ENCODE data around the gene MMD. TPM values are rescaled to one million over a fixed set of nuclear protein-coding genes. Genes with fewer than 3 reads are reported as not detected.
A peak's percentile ranks its signal among the peaks of the same experiment; 100 is the strongest.
"Not testable (repeated sequence)": the region's sequence is repeated elsewhere in the genome, so short reads cannot be mapped to it uniquely, and the experiment has no call there.

Gene MMD
- total RNA-seq, 1 donor from 2014 or later: 2.1 TPM

GRCh38 chr17:55443904-55444303, 22.3 kb upstream of the MMD start:
- ATAC-seq: no peak

GRCh38 chr17:55442953-55443683, 21.5 kb upstream of the MMD start:
- ATAC-seq: no peak

- no peak for ATAC-seq
Observed at GRCh38 chr17:55442462-55442861, 20.8 kb upstream of the MMD start.

GRCh38 chr17:55441544-55441943, 19.9 kb upstream of the MMD start:
- no peak for ATAC-seq

GRCh38 chr17:55440391-55440790, 18.8 kb upstream of the MMD start:
- peak; percentile 67 for ATAC-seq

GRCh38 chr17:55437159-55437605, 15.5 kb upstream of the MMD start:
- ATAC-seq: no peak

- no peak for ATAC-seq
Observed at GRCh38 chr17:55436224-55437158, 14.9 kb upstream of the MMD start.

GRCh38 chr17:55435408-55435807, 13.8 kb upstream of the MMD start:
- no peak for ATAC-seq

GRCh38 chr17:55434721-55435120, 13.1 kb upstream of the MMD start:
- ATAC-seq: no peak

GRCh38 chr17:55433629-55434422, 12.2 kb upstream of the MMD start:
- peak; percentile 43 for ATAC-seq

- peak; percentile 53 for ATAC-seq
Observed at GRCh38 chr17:55433029-55433628, 11.5 kb upstream of the MMD start.

- no peak for ATAC-seq
Observed at GRCh38 chr17:55432358-55433028, 10.9 kb upstream of the MMD start.

GRCh38 chr17:55431914-55432313, 10.3 kb upstream of the MMD start:
- not testable (repeated sequence) for ATAC-seq

GRCh38 chr17:55430541-55431288, 9.1 kb upstream of the MMD start:
- no peak for ATAC-seq

GRCh38 chr17:55427587-55427882, 5.9 kb upstream of the MMD start:
- no peak for ATAC-seq

- no peak for ATAC-seq
Observed at GRCh38 chr17:55426851-55427586, 5.4 kb upstream of the MMD start.

GRCh38 chr17:55424893-55425540, 3.4 kb upstream of the MMD start:
- ATAC-seq: no peak

GRCh38 chr17:55423535-55423934, 1.9 kb upstream of the MMD start:
- ATAC-seq: no peak

- ATAC-seq: not testable (repeated sequence)
Observed at GRCh38 chr17:55422828-55423164, 1.2 kb upstream of the MMD start.

- ATAC-seq: peak; percentile 1
Observed at GRCh38 chr17:55420776-55421178, 858 bp downstream of the MMD start.

All from esophagus mucosa (tissue), 1 donor.